Measurements from ENCODE around the gene PADI1.

The PADI1 gene

DNA sequence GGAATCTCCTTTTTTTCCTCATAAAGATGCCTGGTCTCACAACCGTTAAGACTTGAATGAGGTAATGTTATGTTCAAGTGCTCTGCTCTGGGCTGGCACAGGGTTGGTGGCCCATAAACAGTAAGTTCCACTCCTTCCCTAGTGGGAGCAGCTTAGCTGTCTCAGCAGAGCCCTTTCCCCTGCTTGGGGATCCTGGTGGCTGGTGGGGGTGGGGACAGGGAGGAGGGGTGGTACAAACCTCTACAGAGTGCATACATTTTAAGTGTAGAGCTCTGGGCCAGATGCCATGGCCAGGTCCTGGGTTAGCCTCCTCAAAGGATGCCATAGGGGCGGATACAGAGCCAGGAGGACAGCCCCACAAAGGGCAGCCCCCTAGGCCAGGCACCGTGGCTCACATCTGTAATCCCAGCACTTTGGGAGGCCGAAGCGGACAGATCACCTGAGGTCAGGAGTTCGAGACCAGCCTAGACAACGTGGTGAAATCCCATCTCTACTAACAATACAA lies 20.7 kb upstream of the PADI1 start:
- H3K27ac ChIP-seq (ENCODE audit: low read depth, low read length), result no peak overlapping the region
- H3K27me3 ChIP-seq (ENCODE audit: control insufficient read depth, insufficient read depth, low read length), result no peaks in the 10 kb centered on the region
- no peak overlapping the region for H3K9ac ChIP-seq (ENCODE audit: low read depth, low read length)
- peaks cover 6% of the 10 kb centered on the region; the same call in 1 of the 2 replicates for H3K4me1 ChIP-seq (ENCODE audit: control insufficient read depth, insufficient read depth, low read length)
- H3K9me3 ChIP-seq (ENCODE audit: control insufficient read depth, insufficient read depth, low read length), result no peaks in the 10 kb centered on the region
- no peak overlapping the region for H3K4me3 ChIP-seq (ENCODE audit: low read depth, low read length)
- H3K36me3 ChIP-seq (ENCODE audit: control insufficient read depth, insufficient read depth, low read length), result no peaks in the 10 kb centered on the region

DNA sequence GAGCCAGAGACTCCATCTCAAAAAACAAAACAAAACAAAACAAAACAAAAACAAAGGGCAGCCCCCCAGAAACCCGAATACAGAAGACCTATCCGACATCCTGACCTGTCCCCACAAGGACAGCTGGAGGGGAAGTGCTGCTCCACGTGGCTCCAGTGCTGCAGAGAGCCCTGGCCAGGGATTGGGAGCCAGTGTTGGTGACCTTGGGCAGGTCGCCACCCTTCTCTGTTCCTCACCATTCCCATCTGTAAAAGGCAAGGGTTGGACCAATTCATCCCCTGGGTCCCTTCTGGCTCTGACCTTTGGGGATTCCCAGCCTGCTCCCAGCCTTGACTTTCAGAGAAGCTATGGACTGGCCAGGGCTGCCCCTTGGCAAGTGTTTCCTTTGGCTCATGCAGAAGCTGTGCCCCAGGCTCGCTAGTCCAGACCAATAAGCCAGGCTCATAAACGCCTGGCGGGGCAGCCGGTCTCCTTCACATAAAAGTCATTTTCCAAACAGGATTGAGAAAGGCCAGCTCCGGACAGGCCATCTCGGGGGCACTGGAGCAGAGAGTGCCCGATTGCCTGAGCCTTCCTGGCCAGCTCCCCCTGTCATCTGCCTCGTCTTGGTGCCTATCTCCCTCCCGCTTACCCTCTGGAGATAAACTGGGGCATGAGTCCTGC lies 20.0 kb upstream of the PADI1 start:
- Histone ChIP-seq H3K27me3 (ENCODE audit: control insufficient read depth, insufficient read depth, low read length) (no peaks in the 10 kb centered on the region), H3K4me3 (ENCODE audit: low read depth, low read length) (no peak overlapping the region), H3K9ac (ENCODE audit: low read depth, low read length) (no peak overlapping the region), H3K4me1 (ENCODE audit: control insufficient read depth, insufficient read depth, low read length) (peaks cover 6% of the 10 kb centered on the region; the same call in 1 of the 2 replicates), H3K9me3 (ENCODE audit: control insufficient read depth, insufficient read depth, low read length) (no peaks in the 10 kb centered on the region), H3K36me3 (ENCODE audit: control insufficient read depth, insufficient read depth, low read length) (no peaks in the 10 kb centered on the region), H3K27ac (ENCODE audit: low read depth, low read length) (no peak overlapping the region)

DNA sequence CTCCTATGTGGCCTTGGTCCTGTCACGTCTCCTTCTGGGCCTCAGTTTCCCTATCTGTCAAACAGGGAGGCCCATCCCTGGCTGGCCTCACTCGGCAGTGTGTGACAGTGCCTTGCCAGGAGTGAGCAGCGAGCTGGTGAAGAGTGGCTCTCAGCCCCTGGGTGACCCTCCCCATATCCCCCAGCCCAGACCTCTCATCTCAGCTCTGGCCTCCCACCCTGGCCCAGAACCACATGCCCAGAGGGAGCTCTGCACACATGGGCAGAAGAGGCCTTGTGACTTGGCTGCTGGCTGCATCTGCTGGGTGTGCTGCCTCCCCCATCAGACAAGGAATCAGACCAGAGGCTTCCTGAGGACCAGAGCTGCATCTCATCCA lies 19.5 kb upstream of the PADI1 start:
- Histone ChIP-seq H3K27me3 (ENCODE audit: control insufficient read depth, insufficient read depth, low read length) (no peaks in the 10 kb centered on the region), H3K27ac (ENCODE audit: low read depth, low read length) (no peak overlapping the region), H3K36me3 (ENCODE audit: control insufficient read depth, insufficient read depth, low read length) (no peaks in the 10 kb centered on the region), H3K4me1 (ENCODE audit: control insufficient read depth, insufficient read depth, low read length) (peaks cover 6% of the 10 kb centered on the region; the same call in 1 of the 2 replicates), H3K9ac (ENCODE audit: low read depth, low read length) (no peak overlapping the region), H3K9me3 (ENCODE audit: control insufficient read depth, insufficient read depth, low read length) (no peaks in the 10 kb centered on the region), H3K4me3 (ENCODE audit: low read depth, low read length) (no peak overlapping the region)

DNA sequence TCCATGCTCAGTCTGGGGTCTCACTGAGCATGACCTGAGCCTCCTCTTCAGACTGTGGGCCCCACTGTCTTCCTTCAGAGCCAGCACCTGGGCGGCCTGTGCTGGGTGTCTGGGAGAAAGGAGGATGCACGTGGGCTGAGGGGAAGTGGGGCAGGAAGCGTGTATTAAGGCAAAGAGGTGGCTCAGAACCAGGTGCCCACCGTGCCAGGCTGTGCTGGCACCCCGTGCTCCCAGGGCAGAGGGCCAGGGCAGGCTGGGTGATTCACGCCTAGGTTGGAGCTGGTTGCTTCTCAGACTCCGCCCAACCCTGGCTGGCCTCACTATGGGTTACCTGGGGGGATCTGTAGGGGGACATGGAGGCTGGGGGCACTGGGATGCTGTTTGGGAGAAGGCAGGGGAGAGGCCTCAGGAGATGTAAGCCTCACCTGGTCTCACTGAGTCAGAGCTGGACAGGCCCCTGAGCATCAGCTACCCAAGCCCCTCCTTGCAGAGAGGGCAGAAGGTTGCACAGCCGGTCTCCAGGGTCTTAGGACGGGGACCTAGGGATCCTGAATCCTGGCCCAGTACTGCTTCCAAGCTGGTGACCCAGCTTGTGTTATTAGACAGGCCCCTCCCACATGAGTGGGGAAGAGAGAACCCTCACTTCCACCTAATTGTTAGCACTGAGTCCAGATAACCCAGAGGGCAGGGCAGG lies 18.6 kb upstream of the PADI1 start:
- H3K9me3 ChIP-seq (ENCODE audit: control insufficient read depth, insufficient read depth, low read length), result no peaks in the 10 kb centered on the region
- H3K27ac ChIP-seq (ENCODE audit: low read depth, low read length), result no peak overlapping the region
- H3K9ac ChIP-seq (ENCODE audit: low read depth, low read length), result no peak overlapping the region
- H3K36me3 ChIP-seq (ENCODE audit: control insufficient read depth, insufficient read depth, low read length), result no peaks in the 10 kb centered on the region
- no peak overlapping the region for H3K4me3 ChIP-seq (ENCODE audit: low read depth, low read length)
- H3K4me1 ChIP-seq (ENCODE audit: control insufficient read depth, insufficient read depth, low read length), result peaks cover 6% of the 10 kb centered on the region; the same call in 1 of the 2 replicates
- H3K27me3 ChIP-seq (ENCODE audit: control insufficient read depth, insufficient read depth, low read length), result no peaks in the 10 kb centered on the region

DNA sequence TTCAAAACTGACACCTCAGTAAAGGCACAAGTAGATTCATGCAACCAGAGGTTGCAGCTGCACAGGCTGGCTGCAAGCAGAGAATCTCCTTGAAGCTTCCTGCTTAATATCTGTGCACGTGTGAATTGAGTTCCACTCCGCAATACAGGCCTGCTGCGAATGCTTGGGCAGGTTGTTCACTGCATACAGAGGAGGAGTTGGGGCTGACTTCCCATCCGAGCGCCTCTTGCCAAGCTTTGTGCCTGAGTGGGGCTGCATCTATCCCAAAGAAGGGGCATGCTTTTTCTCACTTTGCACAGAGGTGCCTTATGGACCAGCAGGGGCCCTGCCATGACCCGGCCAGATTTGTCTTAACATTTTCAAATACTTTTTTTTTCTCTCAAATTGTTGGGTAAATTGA lies 17.9 kb upstream of the PADI1 start:
- no peaks in the 10 kb centered on the region for H3K9me3 ChIP-seq (ENCODE audit: control insufficient read depth, insufficient read depth, low read length)
- no peak overlapping the region for H3K4me3 ChIP-seq (ENCODE audit: low read depth, low read length)
- H3K36me3 ChIP-seq (ENCODE audit: control insufficient read depth, insufficient read depth, low read length), result no peaks in the 10 kb centered on the region
- no peak overlapping the region for H3K9ac ChIP-seq (ENCODE audit: low read depth, low read length)
- H3K27ac ChIP-seq (ENCODE audit: low read depth, low read length), result no peak overlapping the region
- no peaks in the 10 kb centered on the region for H3K27me3 ChIP-seq (ENCODE audit: control insufficient read depth, insufficient read depth, low read length)
- H3K4me1 ChIP-seq (ENCODE audit: control insufficient read depth, insufficient read depth, low read length), result peaks cover 6% of the 10 kb centered on the region; the same call in 1 of the 2 replicates

DNA sequence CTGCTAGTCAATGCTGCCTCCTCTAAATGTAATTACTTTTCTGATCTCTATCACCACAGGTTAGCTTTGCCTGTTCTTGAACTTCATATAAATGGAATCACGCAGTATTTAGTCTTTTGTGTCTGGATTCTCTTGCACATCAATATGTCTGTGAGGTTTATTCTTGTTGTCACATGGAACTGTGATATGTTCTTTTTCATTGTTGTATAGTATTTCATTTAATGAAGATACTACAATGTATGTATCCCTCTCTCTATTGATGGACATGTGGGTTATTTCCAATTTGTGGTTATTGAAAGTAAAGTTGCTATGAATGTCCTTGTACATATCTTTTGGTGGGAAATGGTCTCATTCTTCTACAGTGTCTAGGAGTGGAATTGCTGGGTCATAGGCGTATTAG lies 16.7 kb upstream of the PADI1 start:
- no peaks in the 10 kb centered on the region for H3K27me3 ChIP-seq (ENCODE audit: control insufficient read depth, insufficient read depth, low read length)
- no peak overlapping the region for H3K4me3 ChIP-seq (ENCODE audit: low read depth, low read length)
- H3K27ac ChIP-seq (ENCODE audit: low read depth, low read length), result no peak overlapping the region

DNA sequence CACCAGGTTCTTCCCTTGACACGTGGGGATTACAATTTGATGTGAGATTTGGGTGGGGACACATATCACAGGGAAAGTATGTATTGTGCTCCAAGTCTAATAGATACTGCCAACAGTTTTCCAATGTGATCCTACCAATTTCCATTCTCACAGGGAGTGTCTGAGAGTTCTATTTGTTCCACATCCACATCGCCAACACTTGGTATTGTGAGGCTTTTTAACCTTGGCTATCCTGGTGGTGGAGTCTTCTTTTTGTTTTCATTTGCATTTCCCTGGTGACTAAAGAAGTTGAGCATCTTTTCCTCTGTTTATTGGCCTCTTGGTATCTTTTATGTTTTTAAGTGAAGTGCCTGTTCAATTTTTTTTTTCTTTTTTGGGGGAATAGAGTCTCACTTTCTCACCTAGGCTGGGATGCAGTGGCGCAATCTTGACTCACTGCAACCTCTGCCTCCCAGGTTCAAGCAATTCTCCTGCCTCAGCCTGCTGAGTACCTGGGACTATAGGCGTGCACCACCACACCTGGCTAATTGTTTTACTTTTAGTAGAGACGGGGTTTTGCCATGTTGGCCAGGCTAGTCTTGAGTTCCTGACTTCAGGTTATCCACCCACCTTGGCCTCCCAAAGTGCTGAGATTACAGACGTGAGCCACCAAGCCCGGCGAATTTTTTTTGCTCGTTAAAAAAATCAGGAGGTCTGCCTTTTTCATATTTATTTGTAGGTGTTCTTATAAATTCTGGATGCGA lies 15.9 kb upstream of the PADI1 start:
- Histone ChIP-seq H3K9me3 (ENCODE audit: control insufficient read depth, insufficient read depth, low read length) (no peaks in the 10 kb centered on the region), H3K27ac (ENCODE audit: low read depth, low read length) (no peak overlapping the region), H3K36me3 (ENCODE audit: control insufficient read depth, insufficient read depth, low read length) (no peaks in the 10 kb centered on the region), H3K4me1 (ENCODE audit: control insufficient read depth, insufficient read depth, low read length) (peaks cover 6% of the 10 kb centered on the region; the same call in 1 of the 2 replicates), H3K9ac (ENCODE audit: low read depth, low read length) (no peak overlapping the region), H3K27me3 (ENCODE audit: control insufficient read depth, insufficient read depth, low read length) (no peaks in the 10 kb centered on the region), H3K4me3 (ENCODE audit: low read depth, low read length) (no peak overlapping the region)

More for the DNA sequence above, 16.7 kb upstream of the PADI1 start:
- Histone ChIP-seq H3K9me3 (ENCODE audit: control insufficient read depth, insufficient read depth, low read length) (no peaks in the 10 kb centered on the region), H3K4me1 (ENCODE audit: control insufficient read depth, insufficient read depth, low read length) (peaks cover 6% of the 10 kb centered on the region; the same call in 1 of the 2 replicates), H3K9ac (ENCODE audit: low read depth, low read length) (no peak overlapping the region), H3K36me3 (ENCODE audit: control insufficient read depth, insufficient read depth, low read length) (no peaks in the 10 kb centered on the region)

DNA sequence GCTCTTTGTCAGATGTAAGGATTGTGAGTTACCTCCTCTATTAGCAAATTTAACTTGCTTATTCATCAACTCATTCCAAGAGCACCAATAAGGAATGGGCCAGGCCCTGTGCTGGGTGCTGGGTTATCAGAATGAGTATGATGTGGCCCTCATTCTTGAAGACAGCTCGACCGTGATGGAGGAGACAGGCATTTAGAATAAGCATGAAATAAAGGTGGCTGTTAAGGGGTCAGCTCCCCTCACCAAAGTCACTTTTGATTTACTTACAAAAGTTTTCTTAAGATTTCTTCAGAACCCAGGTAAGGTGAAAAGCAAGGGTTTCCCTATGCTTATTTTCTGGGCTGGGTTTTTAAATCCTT lies 15.3 kb upstream of the PADI1 start:
- H3K36me3 ChIP-seq (ENCODE audit: control insufficient read depth, insufficient read depth, low read length), result no peaks in the 10 kb centered on the region
- no peak overlapping the region for H3K4me3 ChIP-seq (ENCODE audit: low read depth, low read length)
- no peak overlapping the region for H3K9ac ChIP-seq (ENCODE audit: low read depth, low read length)

DNA sequence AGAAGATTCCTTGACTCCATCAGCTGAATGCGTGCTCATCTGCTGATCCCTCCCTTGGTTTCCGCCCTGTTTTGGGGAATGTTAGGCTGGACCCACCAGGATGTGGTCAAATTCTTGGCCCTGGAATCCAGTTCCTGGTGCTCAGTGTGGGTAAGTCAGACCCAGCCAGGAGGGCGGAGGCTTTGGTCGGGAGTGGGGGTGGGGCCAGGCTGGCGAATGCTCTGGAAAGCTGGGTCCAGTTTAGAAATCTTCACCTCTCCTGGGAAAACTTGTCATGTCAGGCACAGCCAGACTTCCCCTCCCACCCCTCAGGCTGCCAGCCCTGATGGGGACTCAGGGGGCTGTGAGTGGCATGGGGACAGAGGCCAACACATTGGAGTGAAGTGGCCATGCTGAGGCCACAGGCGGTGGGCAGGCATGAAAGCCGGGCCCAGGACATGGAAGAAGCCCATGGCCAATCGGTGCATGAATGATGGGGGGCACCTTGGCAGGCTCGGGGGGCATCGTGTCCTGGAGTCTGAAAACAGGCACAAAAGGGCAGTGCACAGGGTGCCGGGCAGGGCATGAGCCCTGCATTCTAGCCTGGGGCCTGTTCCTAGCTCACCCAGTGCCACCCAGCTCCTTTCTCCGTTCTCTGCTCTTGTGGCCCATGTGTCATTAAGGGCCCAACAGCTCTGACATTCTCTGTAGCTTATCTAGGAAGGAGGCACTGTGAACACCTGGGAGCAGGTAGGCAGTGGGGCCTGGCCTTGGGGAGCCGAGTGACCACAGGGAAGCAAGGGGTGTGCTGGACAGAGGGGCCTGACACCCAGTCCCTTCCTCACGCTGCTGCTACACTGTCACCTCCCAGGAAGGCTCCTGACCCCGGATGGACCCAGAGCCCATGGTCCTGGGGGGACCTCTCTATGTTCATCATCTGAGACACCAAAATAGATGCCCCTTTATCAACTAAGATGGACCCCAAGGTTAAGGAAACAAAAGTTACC lies 14.6 kb upstream of the PADI1 start:
- H3K36me3 ChIP-seq (ENCODE audit: control insufficient read depth, insufficient read depth, low read length), result no peaks in the 10 kb centered on the region
- H3K9me3 ChIP-seq (ENCODE audit: control insufficient read depth, insufficient read depth, low read length), result no peaks in the 10 kb centered on the region
- no peak overlapping the region for H3K9ac ChIP-seq (ENCODE audit: low read depth, low read length)
- H3K27ac ChIP-seq (ENCODE audit: low read depth, low read length), result no peak overlapping the region
- H3K4me3 ChIP-seq (ENCODE audit: low read depth, low read length), result no peak overlapping the region
- peaks cover 6% of the 10 kb centered on the region; the same call in 1 of the 2 replicates for H3K4me1 ChIP-seq (ENCODE audit: control insufficient read depth, insufficient read depth, low read length)
- H3K27me3 ChIP-seq (ENCODE audit: control insufficient read depth, insufficient read depth, low read length), result no peaks in the 10 kb centered on the region

More for the DNA sequence above, 15.3 kb upstream of the PADI1 start:
- H3K27ac ChIP-seq (ENCODE audit: low read depth, low read length), result no peak overlapping the region
- H3K27me3 ChIP-seq (ENCODE audit: control insufficient read depth, insufficient read depth, low read length), result no peaks in the 10 kb centered on the region
- H3K9me3 ChIP-seq (ENCODE audit: control insufficient read depth, insufficient read depth, low read length), result no peaks in the 10 kb centered on the region
- peaks cover 6% of the 10 kb centered on the region; the same call in 1 of the 2 replicates for H3K4me1 ChIP-seq (ENCODE audit: control insufficient read depth, insufficient read depth, low read length)

DNA sequence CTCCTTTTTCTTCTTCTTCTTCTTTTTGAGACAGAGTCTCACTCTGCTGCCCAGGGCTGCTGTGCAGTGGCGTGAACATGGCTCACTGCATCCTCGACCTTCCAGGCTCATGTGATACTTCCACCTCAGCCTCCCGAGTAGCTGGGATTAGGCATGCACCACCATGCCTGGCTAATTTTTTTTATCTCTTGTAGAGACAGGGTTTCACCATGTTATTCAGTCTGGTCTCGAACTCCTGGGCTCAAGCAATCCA lies 13.0 kb upstream of the PADI1 start:
- Histone ChIP-seq H3K27me3 (ENCODE audit: control insufficient read depth, insufficient read depth, low read length) (no peaks in the 10 kb centered on the region), H3K36me3 (ENCODE audit: control insufficient read depth, insufficient read depth, low read length) (no peaks in the 10 kb centered on the region), H3K9me3 (ENCODE audit: control insufficient read depth, insufficient read depth, low read length) (no peaks in the 10 kb centered on the region), H3K4me3 (ENCODE audit: low read depth, low read length) (no peak overlapping the region), H3K4me1 (ENCODE audit: control insufficient read depth, insufficient read depth, low read length) (peaks cover 3% of the 10 kb centered on the region; the same call in 1 of the 2 replicates), H3K27ac (ENCODE audit: low read depth, low read length) (no peak overlapping the region), H3K9ac (ENCODE audit: low read depth, low read length) (no peak overlapping the region)
